Loucy (cell line): ENCODE data around the gene MLF2.

Experiments used
- H2AFZ ChIP-seq: fragments of 200-600 bp; sonication (generic); 2 replicates; pipeline ENCODE4 v1.6.0; 2016; ENCODE audit warnings: antibody characterized with exemption, mild to moderate bottlenecking, low read length, moderate library complexity
- H3F3A ChIP-seq: fragments of 200-600 bp; 2 replicates; pipeline ENCODE4 v1.6.0; 2016; ENCODE audit warnings: antibody characterized with exemption, low read depth, mild to moderate bottlenecking
- H3K27me3 ChIP-seq: fragments of 200-600 bp; sonication (generic); 2 replicates; pipeline ENCODE4 v1.6.1; 2014; ENCODE audit warnings: low read length, mild to moderate bottlenecking; ENCODE audit not compliant: insufficient read depth, poor library complexity, severe bottlenecking
- H3K36me3 ChIP-seq: fragments of 200-600 bp; sonication (generic); 2 replicates; pipeline ENCODE4 v1.6.1; 2016; ENCODE audit warnings: low read length; ENCODE audit not compliant: insufficient read depth
- H3K4me1 ChIP-seq: fragments of 200-600 bp; sonication (generic); 2 replicates; pipeline ENCODE4 v1.5.1; 2014; ENCODE audit warnings: low read length, mild to moderate bottlenecking; ENCODE audit not compliant: insufficient read depth, poor library complexity, severe bottlenecking
- H3K4me2 ChIP-seq: fragments of 200-600 bp; sonication (generic); 2 replicates; pipeline ENCODE4 v1.6.0; 2014; ENCODE audit warnings: antibody characterized with exemption, low read length, low read depth, mild to moderate bottlenecking; ENCODE audit not compliant: poor library complexity, severe bottlenecking
- H3K4me3 ChIP-seq: fragments of 200-600 bp; sonication (generic); 2 replicates; pipeline ENCODE4 v1.5.1; 2014; ENCODE audit warnings: low read length, mild to moderate bottlenecking, mixed read lengths; ENCODE audit not compliant: poor library complexity, severe bottlenecking
- H3K79me2 ChIP-seq: fragments of 200-600 bp; sonication (generic); 2 replicates; pipeline ENCODE4 v1.6.1; 2014; ENCODE audit warnings: low read length; ENCODE audit not compliant: insufficient read depth
- H3K9ac ChIP-seq: fragments of 200-600 bp; sonication (generic); 2 replicates; pipeline ENCODE4 v1.6.0; 2014; ENCODE audit warnings: mild to moderate bottlenecking, low read depth, low read length, moderate library complexity; ENCODE audit not compliant: poor library complexity, severe bottlenecking
- H3K9me2 ChIP-seq: fragments of 200-600 bp; sonication (generic); replicated peaks from 2 replicates; pipeline ENCODE4 v1.6.1; 2016; ENCODE audit warnings: low read depth, low read length, mixed read lengths
- H3K9me3 ChIP-seq: fragments of 200-600 bp; sonication (generic); 2 replicates; pipeline ENCODE4 v1.6.1; 2014; ENCODE audit warnings: mild to moderate bottlenecking, antibody characterized with exemption, low read length, low read depth; ENCODE audit not compliant: insufficient read depth
- H4K20me1 ChIP-seq: fragments of 200-600 bp; sonication (generic); 2 replicates; pipeline ENCODE4 v1.6.0; 2014; ENCODE audit warnings: antibody characterized with exemption, low read length, mild to moderate bottlenecking; ENCODE audit not compliant: insufficient read depth, poor library complexity, severe bottlenecking
- CTCF ChIP-seq: fragments of 200-600 bp; sonication (generic); conservative IDR thresholded peaks from 2 replicates; pipeline ENCODE4 v1.5.1; 2014; ENCODE audit warnings: mild to moderate bottlenecking, antibody characterized with exemption, low read length
- EZH2phosphoT487 ChIP-seq: fragments of 200-600 bp; IDR thresholded peaks from 2 replicates; pipeline ENCODE4 v1.6.1; 2018; ENCODE audit warnings: antibody characterized with exemption, mild to moderate bottlenecking, moderate library complexity, borderline replicate concordance

Gene MLF2

DNA sequence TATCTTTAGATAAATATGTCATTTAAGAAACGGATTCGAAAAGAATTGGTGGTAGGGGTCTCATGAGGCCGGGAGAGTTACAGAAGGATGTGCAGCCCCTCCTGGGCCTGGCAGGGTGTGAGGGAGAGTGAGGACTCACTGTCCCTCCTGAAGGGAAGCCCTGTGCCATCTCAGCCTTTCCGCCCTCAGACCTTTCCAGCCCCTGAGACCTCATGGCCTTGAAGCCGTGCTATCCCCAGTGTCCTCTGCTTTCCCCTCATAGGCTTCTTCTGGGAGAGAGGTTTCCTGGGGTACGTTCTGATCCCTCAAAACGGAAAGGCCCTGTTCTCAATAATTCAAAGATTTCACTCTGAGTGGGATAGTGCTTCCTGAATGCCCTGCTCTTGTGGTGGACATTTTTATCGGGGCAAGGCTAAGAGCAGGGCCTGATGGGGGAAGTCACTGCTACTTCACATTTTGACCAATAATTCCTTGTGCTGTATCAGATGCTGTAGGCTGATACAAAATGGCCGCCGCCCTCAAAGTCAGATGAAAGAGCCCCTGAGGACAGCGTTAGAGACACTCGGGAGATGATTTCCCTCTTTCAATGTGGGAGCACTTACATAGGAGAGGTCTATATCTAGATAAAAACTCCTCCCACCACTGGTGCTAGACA is 37.7 kb upstream of the MLF2 start:
- Histone ChIP-seq H3K9me2 (no peaks in the 10 kb centered on the region), H3K4me1 (peaks cover 29% of the 10 kb centered on the region), H3F3A (no peaks in the 10 kb centered on the region), H3K4me3 (no peak overlapping the region), H3K9me3 (no peaks in the 10 kb centered on the region), H3K36me3 (no peaks in the 10 kb centered on the region), H3K4me2 (no peak overlapping the region), H3K9ac (no peak overlapping the region), H3K27me3 (no peaks in the 10 kb centered on the region), H3K79me2 (no peaks in the 10 kb centered on the region), H4K20me1 (no peaks in the 10 kb centered on the region), H2AFZ (no peak overlapping the region)
- TF ChIP-seq CTCF (no peak), EZH2phosphoT487 (no peak)

- TF ChIP-seq EZH2phosphoT487 (no peak), CTCF (no peak)
- peak within 1 kb of the TSS; percentile 45 for H3K4me3 ChIP-seq
- peak within 1 kb of the TSS; percentile 77 for H2AFZ ChIP-seq
- no peaks in the 10 kb centered on the region for H3K36me3 ChIP-seq
- H4K20me1 ChIP-seq: no peaks in the 10 kb centered on the region
- H3K4me1 ChIP-seq: peaks cover 29% of the 10 kb centered on the region
- peak within 1 kb of the TSS; percentile 19 for H3K4me2 ChIP-seq
- H3K27me3 ChIP-seq: no peaks in the 10 kb centered on the region
- H3F3A ChIP-seq: no peaks in the 10 kb centered on the region
- H3K9ac ChIP-seq: peak within 1 kb of the TSS; percentile 40
- H3K79me2 ChIP-seq: no peaks in the 10 kb centered on the region
- no peaks in the 10 kb centered on the region for H3K9me2 ChIP-seq
- no peaks in the 10 kb centered on the region for H3K9me3 ChIP-seq
These were observed 36.3 kb upstream of the MLF2 start, which contains the start of gene CD4 for GRCh38 chr12:6788972-6789924. Gene CD4, plus strand, starts transcription at chr12:6789528. Its CDS starts 10,611 bp downstream, at chr12:6800139.

GRCh38 chr12:6787309-6787708 is 34.4 kb upstream of the MLF2 start:
- H3K9ac ChIP-seq: no peak overlapping the region
- H3K4me2 ChIP-seq: no peak overlapping the region
- peak overlapping the region; percentile 69; the same call in 1 of the 2 replicates for H2AFZ ChIP-seq
- H3K4me3 ChIP-seq: no peak overlapping the region
- no peaks in the 10 kb centered on the region for H3K79me2 ChIP-seq
- TF ChIP-seq EZH2phosphoT487: no peak
- TF ChIP-seq CTCF: no peak
- H4K20me1 ChIP-seq: no peaks in the 10 kb centered on the region
- no peaks in the 10 kb centered on the region for H3K36me3 ChIP-seq
- H3K4me1 ChIP-seq: peaks cover 22% of the 10 kb centered on the region
- H3K9me2 ChIP-seq: no peaks in the 10 kb centered on the region
- no peaks in the 10 kb centered on the region for H3K9me3 ChIP-seq
- H3F3A ChIP-seq: no peaks in the 10 kb centered on the region
- no peaks in the 10 kb centered on the region for H3K27me3 ChIP-seq
